KMS-11 (cell line): ENCODE results near the gene LY6G6C.

ENCODE experiments used
- H2AFZ ChIP-seq: fragments of 200-600 bp; sonication (generic); 2 replicates; pipeline ENCODE4 v1.6.1; 2016; ENCODE audit warnings: antibody characterized with exemption, mixed run types, low read depth
- H3K27ac ChIP-seq: fragments of 200-600 bp; sonication (generic); 2 replicates; pipeline ENCODE4 v1.6.1; 2016; ENCODE audit warnings: mild to moderate bottlenecking, mixed run types
- H3K27me3 ChIP-seq: fragments of 200-600 bp; sonication (generic); 2 replicates; pipeline ENCODE4 v1.6.1; 2017; ENCODE audit warnings: mild to moderate bottlenecking, low read depth, mixed run types, moderate library complexity; ENCODE audit not compliant: insufficient read depth
- H3K36me3 ChIP-seq: fragments of 200-600 bp; sonication (generic); 2 replicates; pipeline ENCODE4 v1.6.1; 2017; ENCODE audit warnings: mild to moderate bottlenecking, mixed run types; ENCODE audit not compliant: insufficient read depth
- H3K4me1 ChIP-seq: fragments of 200-600 bp; sonication (generic); 2 replicates; pipeline ENCODE4 v1.6.1; 2016; ENCODE audit warnings: mild to moderate bottlenecking, low read depth, mixed run types; ENCODE audit not compliant: poor library complexity, severe bottlenecking
- H3K4me2 ChIP-seq: fragments of 200-600 bp; sonication (generic); 2 replicates; pipeline ENCODE4 v1.7.0; 2016; ENCODE audit warnings: mild to moderate bottlenecking, mixed run types
- H3K4me3 ChIP-seq: fragments of 200-600 bp; sonication (generic); IDR thresholded peaks from 2 replicates; pipeline ENCODE4 v1.6.1; 2017; ENCODE audit warnings: low read depth, low read length, mixed read lengths; ENCODE audit not compliant: insufficient read depth
- H3K79me2 ChIP-seq: fragments of 200-600 bp; sonication (generic); 2 replicates; pipeline ENCODE4 v1.6.1; 2016; ENCODE audit warnings: low read depth, mixed run types; ENCODE audit not compliant: insufficient read depth
- H3K9ac ChIP-seq: fragments of 200-600 bp; sonication (generic); 2 replicates; pipeline ENCODE4 v1.6.1; 2016; ENCODE audit warnings: mild to moderate bottlenecking, mixed run types
- H4K20me1 ChIP-seq: fragments of 200-600 bp; sonication (generic); 2 replicates; pipeline ENCODE4 v1.6.1; 2016; ENCODE audit warnings: mild to moderate bottlenecking, mixed run types; ENCODE audit not compliant: insufficient read depth
- CTCF ChIP-seq: fragments of 200-600 bp; sonication (generic); conservative IDR thresholded peaks from 2 replicates; pipeline ENCODE4 v1.6.1; 2017; ENCODE audit warnings: low read depth, mild to moderate bottlenecking, antibody characterized with exemption, low read length, moderate library complexity, mixed read lengths

Gene LY6G6C

GRCh38 chr6:31680226-31681134, 41.1 kb downstream of the LY6G6C start, which contains the start of gene LY6G5C:
Gene LY6G5C (minus strand): TSS chr6:31681067. CDS start chr6:31680373, 694 bp downstream.
- Histone ChIP-seq H3K36me3 (no peaks in the 10 kb centered on the region), H3K4me3 (no peak within 1 kb of the TSS), H4K20me1 (no peaks in the 10 kb centered on the region), H3K79me2 (no peaks in the 10 kb centered on the region), H3K4me2 (peak within 1 kb of the TSS; percentile 45; the same call in 1 of the 2 replicates), H3K4me1 (peaks cover 49% of the 10 kb centered on the region), H3K9ac (peak within 1 kb of the TSS; percentile 27; the same call in 1 of the 2 replicates), H3K27ac (no peak within 1 kb of the TSS), H2AFZ (peak within 1 kb of the TSS; percentile 76), H3K27me3 (no peaks in the 10 kb centered on the region)
- peak; percentile 59 for TF ChIP-seq CTCF

DNA sequence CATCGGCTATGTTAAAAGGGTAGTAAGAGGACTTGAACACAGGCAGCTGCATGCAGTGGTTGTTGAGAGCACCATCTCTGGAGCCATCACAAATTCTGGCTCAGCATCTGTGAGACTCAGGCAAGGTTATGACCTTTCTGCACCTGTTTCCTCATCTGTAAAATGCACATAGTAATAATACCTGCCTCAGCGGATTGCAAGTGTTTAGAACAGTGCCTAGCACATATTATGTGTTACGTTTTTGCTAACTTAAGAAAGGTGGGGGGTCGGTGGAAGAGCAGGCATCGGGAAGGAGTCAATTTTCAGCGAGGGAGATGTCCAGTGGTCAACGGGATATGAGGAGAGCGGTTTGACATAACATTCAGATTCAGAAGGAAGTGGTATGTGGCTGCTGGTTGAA, 43.6 kb downstream of the LY6G6C start:
- no peaks in the 10 kb centered on the region for H3K27me3 ChIP-seq
- no peak for TF ChIP-seq CTCF

DNA sequence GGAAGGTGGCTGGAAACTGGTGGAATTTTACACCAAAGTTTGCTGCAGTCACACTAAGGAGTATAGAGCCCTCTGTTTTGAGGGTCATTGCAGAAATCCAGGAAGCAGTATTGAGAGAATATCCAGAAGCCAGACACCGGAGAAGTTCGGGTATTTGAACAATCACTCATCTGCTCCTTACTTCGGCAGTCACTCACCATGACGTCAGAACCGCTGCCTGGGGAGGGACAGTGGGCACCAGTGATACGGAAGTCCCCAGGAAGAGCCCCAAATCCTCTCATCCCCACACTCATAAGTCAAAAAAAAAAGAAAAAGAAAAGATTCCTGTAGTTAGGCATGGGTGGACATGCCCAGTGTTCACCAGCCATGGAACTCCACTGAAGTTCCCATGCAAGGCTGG, 44.6 kb downstream of the LY6G6C start:
- TF ChIP-seq CTCF: no peak
- Histone ChIP-seq H4K20me1 (no peaks in the 10 kb centered on the region), H3K27me3 (no peaks in the 10 kb centered on the region), H3K4me3 (no peak overlapping the region), H2AFZ (no peak overlapping the region), H3K4me2 (peak overlapping the region; percentile 13; the same call in 1 of the 2 replicates), H3K4me1 (peaks cover 49% of the 10 kb centered on the region), H3K27ac (no peak overlapping the region), H3K79me2 (no peaks in the 10 kb centered on the region), H3K36me3 (no peaks in the 10 kb centered on the region), H3K9ac (no peak overlapping the region)

More for the DNA sequence above, 43.6 kb downstream of the LY6G6C start:
- H3K4me3 ChIP-seq: no peak overlapping the region
- no peak overlapping the region for H3K9ac ChIP-seq
- no peaks in the 10 kb centered on the region for H4K20me1 ChIP-seq
- H3K27ac ChIP-seq: peak overlapping the region; percentile 30; the same call in 1 of the 2 replicates
- H2AFZ ChIP-seq: no peak overlapping the region; the same call in 1 of the 2 replicates
- H3K4me2 ChIP-seq: peak overlapping the region; percentile 13; the same call in 1 of the 2 replicates
- H3K36me3 ChIP-seq: no peaks in the 10 kb centered on the region
- peaks cover 49% of the 10 kb centered on the region for H3K4me1 ChIP-seq
- no peaks in the 10 kb centered on the region for H3K79me2 ChIP-seq

DNA sequence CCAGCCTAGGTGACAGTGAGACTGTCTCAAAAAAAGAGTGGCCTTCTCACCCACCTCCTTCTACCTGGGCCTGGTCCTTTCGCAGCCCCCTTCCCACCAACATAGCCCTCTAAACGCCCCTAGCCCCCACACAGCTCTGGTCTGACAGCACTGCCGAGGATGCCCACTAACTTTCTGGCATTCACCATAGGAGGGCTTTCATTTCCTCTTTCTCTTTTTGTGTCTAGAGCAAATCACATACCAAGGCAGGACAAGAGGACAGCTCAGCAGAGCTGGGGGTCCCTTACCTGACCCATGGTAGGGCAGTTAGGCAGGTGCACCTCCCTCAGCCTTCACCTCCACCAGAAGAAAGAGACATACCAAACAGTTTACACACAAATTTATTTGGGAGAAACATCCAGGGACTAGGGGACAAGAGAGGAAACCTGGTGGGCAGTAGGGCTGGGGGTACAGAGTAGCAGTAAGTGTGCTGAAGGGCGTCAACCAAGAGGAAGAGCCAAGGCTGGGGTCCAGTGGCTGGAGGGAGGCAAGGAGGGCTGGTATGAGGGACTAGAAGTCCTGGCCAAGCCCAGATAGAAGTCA, 45.1 kb downstream of the LY6G6C start:
- Histone ChIP-seq H3K4me3 (no peak overlapping the region), H4K20me1 (no peaks in the 10 kb centered on the region), H2AFZ (no peak overlapping the region), H3K4me2 (no peak overlapping the region), H3K4me1 (peaks cover 47% of the 10 kb centered on the region), H3K36me3 (no peaks in the 10 kb centered on the region), H3K9ac (no peak overlapping the region), H3K79me2 (no peaks in the 10 kb centered on the region), H3K27ac (no peak overlapping the region), H3K27me3 (no peaks in the 10 kb centered on the region)
- no peak for TF ChIP-seq CTCF
